CD4-positive, alpha-beta T cell (primary cell): ENCODE results near the gene GPR137. TPM values are rescaled to one million over a fixed set of nuclear protein-coding genes. Genes with fewer than 3 reads are reported as not detected.
A peak's percentile ranks its signal among the peaks of the same experiment; 100 is the strongest.

ENCODE experiments used
- ATAC-seq: fragments of 200-7000 bp; cut with Tn5 transposase; one replicate; pipeline ENCODE4 v1.10.0; 2022; ENCODE audit warnings: mild to moderate bottlenecking; ENCODE audit not compliant: poor library complexity
- CTCF ChIA-PET: fragments of 350-600 bp; sonication (Branson Sonifier 250); formaldehyde crosslinking; loops from one replicate; lab custom pipeline; 2021; ENCODE audit warnings: antibody characterized with exemption, inconsistent platforms; lab: Charles Lee
- POLR2A ChIA-PET: fragments of 350-600 bp; sonication (Branson Sonifier 250); formaldehyde crosslinking; loops from one replicate; lab custom pipeline; 2021; ENCODE audit warnings: antibody characterized with exemption, inconsistent platforms; lab: Charles Lee
- DNase-seq, 14 experiments: peaks; one replicate each; pipeline ENCODE4 v3.0.0-alpha.2; 2013 to 2020; ENCODE audit warnings: mixed read lengths in 2 of 14
- H3K27ac ChIP-seq, 2 donors: one replicate each; pipeline versions ENCODE4 v1.5.1 to v1.7.0; 2013; ENCODE audit warnings: low read length in 2 of 2, low read depth in 1 of 2, mild to moderate bottlenecking in 1 of 2
- H3K27me3 ChIP-seq, 2 experiments: 1 replicate in 1 of 2; 2 replicates in 1 of 2; pipeline versions ENCODE4 v1.6.1 to v1.7.0; 2013; ENCODE audit warnings: low read length in 2 of 2, control low read depth in 1 of 2, mild to moderate bottlenecking in 1 of 2, moderate library complexity in 1 of 2; ENCODE audit not compliant: insufficient read depth in 2 of 2, control insufficient read depth in 1 of 2
- H3K36me3 ChIP-seq: one replicate; pipeline ENCODE4 v1.6.1; 2013; ENCODE audit warnings: low read length, control low read depth; ENCODE audit not compliant: insufficient read depth
- H3K4me1 ChIP-seq: one replicate; pipeline ENCODE4 v1.6.1; 2013; ENCODE audit warnings: low read length, control low read depth; ENCODE audit not compliant: insufficient read depth
- H3K4me3 ChIP-seq: one replicate; pipeline ENCODE4 v1.5.1; 2013; ENCODE audit warnings: mild to moderate bottlenecking, low read length, moderate library complexity
- H3K9me3 ChIP-seq, 2 experiments: 1 replicate in 1 of 2; 2 replicates in 1 of 2; pipeline versions ENCODE4 v1.6.1 to v1.7.0; 2013; ENCODE audit warnings: low read length in 2 of 2, mild to moderate bottlenecking in 2 of 2, control low read depth in 1 of 2, moderate library complexity in 1 of 2; ENCODE audit not compliant: control insufficient read depth in 1 of 2, insufficient read depth in 1 of 2
- H3K27ac Mint-ChIP-seq: one replicate; pipeline ENCODE4 v1.8.0; 2020; ENCODE audit warnings: mixed read lengths
- H3K27me3 Mint-ChIP-seq: one replicate; pipeline ENCODE4 v1.8.0; 2021; ENCODE audit warnings: mixed read lengths
- H3K36me3 Mint-ChIP-seq: one replicate; pipeline ENCODE4 v1.8.0; 2021; ENCODE audit warnings: low read depth, mixed read lengths
- H3K4me1 Mint-ChIP-seq: one replicate; pipeline ENCODE4 v1.8.0; 2021; ENCODE audit warnings: low read depth, mixed read lengths
- H3K4me3 Mint-ChIP-seq: one replicate; pipeline ENCODE4 v1.8.0; 2020; ENCODE audit warnings: mild to moderate bottlenecking, mixed read lengths
- H3K9me3 Mint-ChIP-seq: one replicate; pipeline ENCODE4 v1.8.0; 2020; ENCODE audit warnings: mixed read lengths
- CTCF ChIP-seq: fragments of 200-600 bp; IDR thresholded peaks from one replicate; pipeline ENCODE4 v1.8.0; 2022; ENCODE audit warnings: antibody characterized with exemption, mild to moderate bottlenecking
- intact Hi-C, 2 experiments: fragments of 100-400 bp; cut with DNase I in 1 of 2; cut with micrococcal nuclease in 1 of 2; formaldehyde crosslinking; loops; one replicate each; pipeline versions ENCODE4 v1.15.1 to v1.9.0; 2023 to 2025; cut with DNase I, micrococcal nuclease
- total RNA-seq, 174 experiments: library from RNA in 2 of 174; stranded (reverse) in 2 of 174; gene quantifications; one replicate each; pipeline ENCODE4 v1.2.3 and lab custom pipeline; 2021 to 2026

The GPR137 gene
- total RNA-seq, 2 experiments from 2014 or later = 13.8 to 16.6 TPM

- peaks cover 30 to 31% of the 10 kb centered on the region in 2 experiments for H3K27me3 ChIP-seq
- peaks cover 5% of the 10 kb centered on the region for H3K36me3 ChIP-seq
- ATAC-seq (no peak), DNase-seq (no peak)
- H3K4me1 Mint-ChIP-seq = peaks cover 42% of the 10 kb centered on the region
- peak overlapping the region; percentile 84 to 93 for H3K27ac ChIP-seq
- peak overlapping the region; percentile 92 for H3K4me3 ChIP-seq
- intact Hi-C loops = loop anchor here (1.0 to 10.0 kb wide), 10 partner anchors 19 to 467 kb away; partner anchors contain the start of genes FKBP2 (in 1 of the 2), GPR137 (in 1 of the 2), MARK2 (in 1 of the 2) and PLCB3 (in 1 of the 2)
- POLR2A ChIA-PET = interaction anchor here (0.7 to 7.6 kb wide), 14 partner anchors 13 to 1576 kb away, joined by 3 to 105 read pairs (median 8); partner anchors contain the start of genes BAD, FERMT3, FKBP2 and GPR137
- H3K4me3 Mint-ChIP-seq = peak overlapping the region; percentile 98
- peak overlapping the region; percentile 96 for H3K27ac Mint-ChIP-seq
- peaks cover 0 to 20% of the 10 kb centered on the region in 2 experiments for H3K9me3 ChIP-seq
- no peaks in the 10 kb centered on the region for H3K9me3 Mint-ChIP-seq
- peaks cover 60% of the 10 kb centered on the region for H3K4me1 ChIP-seq
- peaks cover 37% of the 10 kb centered on the region for H3K27me3 Mint-ChIP-seq
- CTCF ChIA-PET = interaction anchor here (0.6 to 6.0 kb wide), 16 partner anchors 14 to 443 kb away, joined by 3 to 123 read pairs (median 8); partner anchors contain the start of genes BAD, FERMT3, GPR137 and NUDT22
- peaks cover 7% of the 10 kb centered on the region for H3K36me3 Mint-ChIP-seq
- no peak for TF ChIP-seq CTCF
These were observed 18.3 kb downstream of the GPR137 start for GRCh38 chr11:64304032-64304315.

DNA sequence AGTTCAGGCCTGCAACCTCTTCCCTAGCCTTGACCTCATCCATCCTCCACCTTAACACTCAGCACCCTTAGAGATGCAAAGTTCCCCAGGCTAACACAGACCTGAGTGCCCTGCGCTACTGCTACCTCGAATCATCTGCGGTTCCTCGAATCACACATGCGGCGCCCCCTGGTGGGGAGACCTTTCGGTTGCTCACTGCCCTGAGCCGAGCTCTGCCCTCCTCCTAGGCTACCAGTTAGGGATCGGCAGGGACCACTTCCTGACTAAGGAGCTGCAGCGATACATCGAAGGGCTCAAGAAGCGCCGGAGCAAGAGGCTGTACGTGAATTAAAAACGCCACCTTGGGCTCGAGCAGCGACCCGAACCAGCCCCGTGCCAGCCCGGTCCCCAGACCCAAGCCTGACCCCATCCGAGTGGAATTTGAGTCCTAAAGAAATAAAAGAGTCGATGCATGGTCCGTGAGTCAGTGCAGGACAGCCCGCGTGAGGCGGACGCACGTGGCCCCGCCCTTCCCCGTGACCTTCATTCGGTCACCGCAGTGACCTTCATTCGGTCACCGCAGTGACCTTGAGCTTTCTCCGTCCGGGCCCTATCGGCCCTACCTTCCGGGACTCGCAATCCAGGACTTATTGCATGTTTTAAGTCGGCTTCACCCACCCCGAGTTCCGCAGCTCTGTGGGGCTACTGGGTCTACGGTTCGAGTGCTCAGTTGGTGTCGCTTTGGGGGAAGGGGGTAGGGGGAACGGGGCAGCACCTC, 18.8 kb downstream of the GPR137 start:
- intact Hi-C loops = loop anchor here (1.0 to 10.0 kb wide), 13 partner anchors 13 to 467 kb away; partner anchors contain the start of genes CCDC88B (in 2 of the 2), FKBP2 (in 1 of the 2), GPR137 (in 1 of the 2) and MARK2 (in 1 of the 2)
- CTCF ChIA-PET = interaction anchor here (0.6 to 6.0 kb wide), 30 partner anchors 13 to 1448 kb away, joined by 3 to 123 read pairs (median 5); partner anchors contain the start of genes BAD, CCDC88B, FERMT3 and GPR137
- peaks cover 0 to 20% of the 10 kb centered on the region in 2 experiments for H3K9me3 ChIP-seq
- peaks cover 25 to 26% of the 10 kb centered on the region in 2 experiments for H3K27me3 ChIP-seq
- peak; percentile 88 to 98 (median 94) for DNase-seq
- peaks cover 55% of the 10 kb centered on the region for H3K4me1 ChIP-seq
- peaks cover 5% of the 10 kb centered on the region for H3K36me3 ChIP-seq
- Mint-ChIP-seq H3K36me3 (peaks cover 7% of the 10 kb centered on the region), H3K27ac (peak overlapping the region; percentile 96), H3K4me1 (peaks cover 42% of the 10 kb centered on the region), H3K4me3 (peak overlapping the region; percentile 98), H3K9me3 (no peaks in the 10 kb centered on the region), H3K27me3 (peaks cover 34% of the 10 kb centered on the region)
- POLR2A ChIA-PET = interaction anchor here (0.7 to 7.6 kb wide), 15 partner anchors 12 to 119 kb away, joined by 3 to 105 read pairs (median 8); partner anchors contain the start of genes BAD, CCDC88B, FERMT3 and FKBP2
- ATAC-seq = peak; percentile 27
- peak; percentile 92 for TF ChIP-seq CTCF
- H3K4me3 ChIP-seq = peak overlapping the region; percentile 92
- H3K27ac ChIP-seq = peak overlapping the region; percentile 84 to 93

DNA sequence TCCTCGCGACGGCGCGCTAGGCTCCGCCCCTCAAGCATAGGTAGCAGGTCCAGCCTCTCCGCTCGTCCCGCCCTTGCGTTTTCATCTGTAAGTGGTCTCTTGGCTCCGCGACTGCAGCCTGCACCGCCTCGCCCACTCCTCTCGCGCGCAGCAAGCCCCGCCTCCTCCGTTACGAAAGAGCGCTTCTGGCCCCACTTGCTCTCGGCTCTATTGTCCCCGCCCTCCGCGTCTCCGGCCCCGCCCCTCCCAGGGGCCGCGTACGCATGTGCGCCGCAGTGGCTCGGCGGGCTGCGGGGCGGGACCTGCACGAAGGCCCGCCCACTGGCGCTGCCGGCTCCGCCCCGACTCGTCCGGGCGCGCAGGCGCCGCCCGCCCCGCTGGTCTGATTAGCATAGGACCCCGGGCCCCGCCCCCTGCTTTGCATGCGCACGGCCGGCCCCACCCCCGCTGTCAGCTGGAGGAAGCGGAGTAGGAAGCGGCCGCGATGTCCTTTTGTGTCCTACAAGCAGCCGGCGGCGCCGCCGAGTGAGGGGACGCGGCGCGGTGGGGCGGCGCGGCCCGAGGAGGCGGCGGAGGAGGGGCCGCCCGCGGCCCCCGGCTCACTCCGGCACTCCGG, 19.5 kb downstream of the GPR137 start, which contains the start of gene ESRRA:
TSS of gene ESRRA (plus strand) at position 450 of the 616 bp plus-strand sequence. CDS start 1,656 bp downstream, outside the sequence.
- Mint-ChIP-seq H3K4me3 (peak within 1 kb of the TSS; percentile 98), H3K27me3 (peaks cover 27% of the 10 kb centered on the region), H3K27ac (peak within 1 kb of the TSS; percentile 96), H3K36me3 (peaks cover 7% of the 10 kb centered on the region), H3K4me1 (peaks cover 35% of the 10 kb centered on the region), H3K9me3 (no peaks in the 10 kb centered on the region)
- Histone ChIP-seq H3K9me3 (peaks cover 0 to 13% of the 10 kb centered on the region in 2 experiments), H3K27ac (peak within 1 kb of the TSS; percentile 84 to 93), H3K36me3 (peaks cover 5% of the 10 kb centered on the region), H3K27me3 (peaks cover 19% of the 10 kb centered on the region in 2 experiments), H3K4me3 (peak within 1 kb of the TSS; percentile 92), H3K4me1 (peaks cover 48% of the 10 kb centered on the region)
- DNase-seq = peak; percentile 98 to 100 (median 100)
- ATAC-seq = peak; percentile 77
- TF ChIP-seq CTCF = no peak
- ChIA-PET POLR2A (interaction anchor here (0.7 to 7.6 kb wide), 9 partner anchors 12 to 119 kb away, joined by 3 to 105 read pairs (median 17); partner anchors contain the start of genes BAD, CCDC88B, FERMT3 and GPR137), CTCF (interaction anchor here (0.7 to 6.0 kb wide), 20 partner anchors 12 to 119 kb away, joined by 3 to 123 read pairs (median 6); partner anchors contain the start of genes BAD, FERMT3, GPR137 and NUDT22)
- intact Hi-C loops = loop anchor here (1.0 to 10.0 kb wide), 8 partner anchors 12 to 310 kb away; partner anchors contain the start of genes CCDC88B (in 2 of the 2), FKBP2 (in 1 of the 2), PLCB3 (in 1 of the 2) and TRMT112 (in 1 of the 2)
